Ascending aorta (tissue), 2 donors: ENCODE results near the gene LARP1. TPM values are rescaled to one million over a fixed set of nuclear protein-coding genes. Genes with fewer than 3 reads are reported as not detected.
"Not testable (repeated sequence)": the region's sequence is repeated elsewhere in the genome, so short reads cannot be mapped to it uniquely, and the experiment has no call there.

Source experiments
- DNase-seq, 2 donors: peaks; one replicate each; pipeline ENCODE4 v3.0.0-alpha.2; 2019; ENCODE audit warnings: low spot score in 2 of 2
- H3K27ac ChIP-seq, 2 donors: fragments of 200-600 bp; sonication (generic); one replicate each; pipeline ENCODE4 v1.5.1; 2016 to 2017; ENCODE audit warnings: mild to moderate bottlenecking in 1 of 2
- H3K27me3 ChIP-seq: fragments of 200-600 bp; sonication (generic); one replicate; pipeline ENCODE4 v1.5.1; 2017
- H3K36me3 ChIP-seq, 2 donors: fragments of 200-600 bp; sonication (generic); one replicate each; pipeline ENCODE4 v1.5.1; 2016
- H3K4me1 ChIP-seq, 2 donors: fragments of 200-600 bp; sonication (generic); one replicate each; pipeline ENCODE4 v1.5.1; 2016 to 2017; ENCODE audit warnings: mild to moderate bottlenecking in 1 of 2
- H3K4me3 ChIP-seq, 2 donors: fragments of 200-600 bp; sonication (generic); one replicate each; pipeline ENCODE4 v1.5.1; 2016 to 2017; ENCODE audit warnings: mild to moderate bottlenecking in 1 of 2
- H3K9me3 ChIP-seq, 2 donors: fragments of 200-600 bp; sonication (generic); one replicate each; pipeline ENCODE4 v1.5.1; 2016
- intact Hi-C: fragments of 100-400 bp; cut with DNase I; formaldehyde crosslinking; loops from one replicate; pipeline ENCODE4 v1.15.1; 2023
- total RNA-seq: library from RNA; depleted of rRNA; stranded (reverse); fragments of >200 nt; gene quantifications from one replicate; pipeline ENCODE4 v1.1.0, GENCODE V29; 2016
- TF ChIP-seq, protein P1 (sequence below), 3 experiments: fragments of 200-600 bp in 2 of 3; fragments of 450-650 bp in 1 of 3; sonication (generic) in 2 of 3; IDR thresholded peaks; one replicate each; pipeline ENCODE4 v1.5.1; 2016 to 2019; ENCODE audit warnings: antibody characterized with exemption in 3 of 3, mild to moderate bottlenecking in 1 of 3, moderate library complexity in 1 of 3

LARP1 gene
- total RNA-seq, 1 donor from 2014 or later = 105 TPM

DNA sequence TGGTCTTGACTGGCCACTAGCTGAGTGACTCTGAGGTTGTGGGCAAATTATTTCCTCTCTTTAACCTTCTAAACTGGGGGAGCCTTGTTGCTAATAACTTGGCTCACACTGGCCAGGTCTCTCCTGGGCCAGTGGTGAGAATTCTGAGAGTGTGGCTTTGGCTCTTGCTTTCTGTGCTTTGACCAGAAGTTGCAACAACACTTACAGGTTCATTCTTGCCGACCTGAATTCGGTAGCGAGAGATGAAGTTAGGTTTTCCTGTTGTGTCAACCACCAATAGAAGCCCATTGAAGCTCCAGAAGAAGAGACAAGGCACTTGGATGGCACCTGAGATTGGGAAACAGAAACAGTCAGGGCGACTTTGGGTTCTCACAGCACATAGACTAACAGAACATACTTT lies 75.4 kb downstream of the LARP1 start:
- TF ChIP-seq, protein P1, sequence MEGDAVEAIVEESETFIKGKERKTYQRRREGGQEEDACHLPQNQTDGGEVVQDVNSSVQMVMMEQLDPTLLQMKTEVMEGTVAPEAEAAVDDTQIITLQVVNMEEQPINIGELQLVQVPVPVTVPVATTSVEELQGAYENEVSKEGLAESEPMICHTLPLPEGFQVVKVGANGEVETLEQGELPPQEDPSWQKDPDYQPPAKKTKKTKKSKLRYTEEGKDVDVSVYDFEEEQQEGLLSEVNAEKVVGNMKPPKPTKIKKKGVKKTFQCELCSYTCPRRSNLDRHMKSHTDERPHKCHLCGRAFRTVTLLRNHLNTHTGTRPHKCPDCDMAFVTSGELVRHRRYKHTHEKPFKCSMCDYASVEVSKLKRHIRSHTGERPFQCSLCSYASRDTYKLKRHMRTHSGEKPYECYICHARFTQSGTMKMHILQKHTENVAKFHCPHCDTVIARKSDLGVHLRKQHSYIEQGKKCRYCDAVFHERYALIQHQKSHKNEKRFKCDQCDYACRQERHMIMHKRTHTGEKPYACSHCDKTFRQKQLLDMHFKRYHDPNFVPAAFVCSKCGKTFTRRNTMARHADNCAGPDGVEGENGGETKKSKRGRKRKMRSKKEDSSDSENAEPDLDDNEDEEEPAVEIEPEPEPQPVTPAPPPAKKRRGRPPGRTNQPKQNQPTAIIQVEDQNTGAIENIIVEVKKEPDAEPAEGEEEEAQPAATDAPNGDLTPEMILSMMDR (IDR thresholded peaks at IDR 0.05) = no peak
- peaks cover 17 to 47% of the 10 kb centered on the region in 2 donors for H3K36me3 ChIP-seq
- H3K4me3 ChIP-seq = no peak overlapping the region
- peaks cover 0 to 6% of the 10 kb centered on the region in 2 donors for H3K4me1 ChIP-seq
- intact Hi-C loops = no loop called here
- H3K27ac ChIP-seq = no peak overlapping the region
- H3K9me3 ChIP-seq = no peaks in the 10 kb centered on the region
- no peaks in the 10 kb centered on the region for H3K27me3 ChIP-seq
- no peak for DNase-seq

DNA sequence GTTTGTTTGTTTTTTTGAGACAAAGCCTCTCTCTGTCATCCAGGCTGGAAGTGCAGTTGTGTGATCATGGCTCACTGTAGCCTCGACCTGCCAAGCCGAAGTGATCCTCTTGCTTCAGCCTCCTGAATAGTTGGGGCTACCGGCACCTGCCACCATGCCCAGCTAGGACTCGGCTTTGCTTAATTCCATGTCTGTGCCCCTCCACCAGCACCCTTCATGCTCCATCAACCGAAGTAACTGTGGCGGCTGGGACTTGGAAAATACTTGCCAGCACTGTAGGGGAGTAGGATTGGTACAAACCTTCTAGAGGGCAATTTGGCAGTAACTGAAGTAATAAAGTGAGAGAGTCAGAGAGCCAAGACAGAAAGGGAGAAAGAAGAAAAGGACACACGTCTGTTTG lies 76.3 kb downstream of the LARP1 start:
- Histone ChIP-seq H3K27ac (no peak overlapping the region), H3K36me3 (peaks cover 14 to 46% of the 10 kb centered on the region in 2 donors), H3K4me1 (peaks cover 0 to 13% of the 10 kb centered on the region in 2 donors), H3K27me3 (no peaks in the 10 kb centered on the region), H3K4me3 (no peak overlapping the region), H3K9me3 (no peaks in the 10 kb centered on the region)
- no peak for DNase-seq
- intact Hi-C loops = no loop called here
- TF ChIP-seq, protein P1 (IDR thresholded peaks at IDR 0.05) = no peak

DNA sequence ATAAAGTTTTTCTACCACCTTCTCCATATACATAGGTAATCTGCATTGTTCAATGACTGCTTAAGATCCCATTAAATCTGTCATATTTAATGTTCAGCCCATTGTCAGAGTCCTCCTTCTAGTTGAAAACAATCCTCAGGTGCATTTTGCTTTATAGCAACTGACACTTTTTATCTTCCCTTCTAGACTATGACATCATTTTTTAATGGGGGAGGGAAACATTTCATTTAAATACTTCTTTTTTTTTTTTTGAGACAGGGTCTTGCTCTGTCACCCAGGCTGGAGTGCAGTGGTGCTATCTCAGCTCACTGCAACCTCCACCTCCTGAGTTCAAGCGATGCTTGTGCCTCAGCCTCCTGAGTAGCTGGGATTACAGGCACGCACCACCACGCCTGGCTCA lies 77.6 kb downstream of the LARP1 start:
- H3K27ac ChIP-seq, H3K27me3 ChIP-seq, H3K4me3 ChIP-seq, H3K9me3 ChIP-seq, DNase-seq, intact Hi-C loops: not testable (repeated sequence)
- peaks cover 0 to 13% of the 10 kb centered on the region in 2 donors for H3K4me1 ChIP-seq
- H3K36me3 ChIP-seq = peaks cover 14 to 38% of the 10 kb centered on the region in 2 donors

DNA sequence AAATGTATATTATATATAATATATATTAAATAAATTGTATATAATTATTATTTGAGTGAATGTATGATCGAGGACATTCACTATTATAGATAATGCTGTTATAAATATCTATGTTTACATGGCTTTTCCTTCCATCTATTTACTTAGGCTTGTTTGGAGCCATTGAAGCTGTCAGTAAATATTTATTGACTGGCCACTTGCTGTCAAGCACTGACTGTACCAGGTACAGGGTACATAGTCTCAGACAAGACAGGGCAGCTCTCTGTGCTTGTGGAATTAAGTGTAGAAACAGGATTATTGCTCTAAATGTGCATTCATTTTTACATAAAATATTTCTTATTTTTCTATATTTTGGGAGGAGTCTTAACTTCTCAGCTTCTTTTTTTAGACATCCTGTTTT lies 78.9 kb downstream of the LARP1 start:
- intact Hi-C loops = loop anchor here (2.0 kb wide), 1 partner anchor 79 kb away; the partner anchor contains the start of gene LARP1
- peak overlapping the region; percentile 66 to 75 for H3K27ac ChIP-seq

DNA sequence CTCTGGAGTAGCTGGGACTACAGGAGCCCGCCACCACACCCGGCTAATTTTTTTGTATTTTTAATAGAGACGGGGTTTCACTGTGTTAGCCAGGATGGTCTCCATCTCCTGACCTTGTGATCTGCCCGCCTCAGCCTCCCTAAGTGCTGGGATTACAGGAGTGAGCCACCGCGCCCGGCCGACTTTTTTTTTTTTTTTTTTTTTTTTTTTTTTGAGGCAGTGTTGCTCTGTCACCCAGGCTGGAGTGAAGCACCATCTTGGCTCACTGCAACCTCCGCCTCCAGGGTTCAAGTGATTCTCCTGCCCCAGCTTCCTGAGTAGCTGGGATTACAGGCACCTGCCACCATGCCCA lies 80.5 kb downstream of the LARP1 start:
- not testable (repeated sequence) for DNase-seq, H3K27me3 ChIP-seq, H3K9me3 ChIP-seq, H3K4me3 ChIP-seq
- Histone ChIP-seq H3K27ac (peak overlapping the region; percentile 66 to 75), H3K36me3 (peaks cover 3 to 13% of the 10 kb centered on the region in 2 donors), H3K4me1 (peaks cover 0 to 13% of the 10 kb centered on the region in 2 donors)
- intact Hi-C loops = loop anchor here (1.0 to 2.0 kb wide), 2 partner anchors 23 to 81 kb away; partner anchors contain the start of genes CNOT8 and LARP1

More for the DNA sequence above, 78.9 kb downstream of the LARP1 start:
- no peaks in the 10 kb centered on the region for H3K27me3 ChIP-seq
- peaks cover 12 to 29% of the 10 kb centered on the region in 2 donors for H3K36me3 ChIP-seq
- H3K4me3 ChIP-seq = no peak overlapping the region
- no peaks in the 10 kb centered on the region for H3K9me3 ChIP-seq
- TF ChIP-seq, protein P1 (IDR thresholded peaks at IDR 0.05) = no peak
- peaks cover 0 to 13% of the 10 kb centered on the region in 2 donors for H3K4me1 ChIP-seq
- DNase-seq = no peak

DNA sequence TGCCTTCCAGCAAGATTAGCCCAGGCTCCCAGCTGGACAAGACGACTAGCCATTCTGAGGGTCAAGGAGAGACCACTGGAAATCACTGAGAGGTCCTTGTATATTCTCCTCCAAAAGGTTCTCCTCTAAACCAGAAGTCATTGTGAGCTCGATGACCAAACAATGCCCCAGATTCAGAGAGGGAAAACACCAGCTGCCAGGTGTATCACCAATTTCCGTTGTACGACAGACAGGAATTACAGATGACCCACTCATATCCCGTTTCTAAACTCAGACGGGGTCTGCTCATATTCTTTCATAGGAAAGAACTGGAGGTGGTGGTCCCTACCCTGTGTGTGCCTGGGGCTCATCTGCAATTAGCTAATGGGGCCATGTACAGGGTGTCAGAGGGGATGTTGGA lies 81.0 kb downstream of the LARP1 start:
- Histone ChIP-seq H3K27ac (peak overlapping the region; percentile 66 to 75), H3K9me3 (no peaks in the 10 kb centered on the region), H3K4me3 (no peak overlapping the region), H3K36me3 (peaks cover 3 to 9% of the 10 kb centered on the region in 2 donors), H3K4me1 (peaks cover 0 to 13% of the 10 kb centered on the region in 2 donors), H3K27me3 (no peaks in the 10 kb centered on the region)
- no peak for DNase-seq
- TF ChIP-seq, protein P1 (IDR thresholded peaks at IDR 0.05) = no peak
- intact Hi-C loops = no loop called here
